HCT116 (cell line): ENCODE results near the gene ANTXR2. TPM values are rescaled to one million over a fixed set of nuclear protein-coding genes. Genes with fewer than 3 reads are reported as not detected.

Source experiments
- ATAC-seq: fragments of 200-7000 bp; cut with Tn5 transposase; 2 replicates; pipeline ENCODE4 v1.9.1; 2020; ENCODE audit warnings: mild to moderate bottlenecking, moderate library complexity
- BruUV-seq: library from RNA; stranded (reverse); fragments of 400-500 nt; replicated peaks from 2 replicates; lab custom pipeline; 2021; lab: Mats Ljungman, UMichigan
- CTCF ChIA-PET: fragments of 300-600 bp; sonication (Branson Sonifier 250); formaldehyde crosslinking; loops from one replicate; lab custom pipeline; 2021; ENCODE audit warnings: antibody characterized with exemption; lab: Charles Lee
- POLR2A ChIA-PET: fragments of 300-600, 350-600 bp; sonication (Branson Sonifier 250); formaldehyde crosslinking; loops from one replicate; lab custom pipeline; 2021; ENCODE audit warnings: antibody characterized with exemption; lab: Charles Lee
- RAD21 ChIA-PET, 2 experiments: fragments of 300-600 bp; sonication (Branson Sonifier 250); formaldehyde crosslinking; loops; one replicate each; lab custom pipeline; 2023; ENCODE audit warnings: low total read pairs in 2 of 2; ENCODE audit not compliant: uncharacterized antibody in 2 of 2, unreplicated experiment in 2 of 2, low non-redundant PET in 1 of 2; lab: Charles Lee
- DNase-seq: peaks from one replicate; pipeline ENCODE4 v3.0.0-alpha.2; 2010; ENCODE audit warnings: low read depth, low spot score
- H2AFZ ChIP-seq: fragments of 200-600 bp; shearing (Covaris generic), sonication (generic); 2 replicates; pipeline ENCODE4 v1.6.1; 2017; ENCODE audit warnings: low read depth, mixed run types, mixed read lengths, antibody characterized with exemption, low read length; ENCODE audit not compliant: poor library complexity, severe bottlenecking
- H3K27ac ChIP-seq: 2 replicates; pipeline ENCODE4 v1.5.1; 2012; ENCODE audit warnings: low read depth, low read length
- H3K27me3 ChIP-seq: fragments of 200-600 bp; sonication (generic); 2 replicates; pipeline ENCODE4 v1.6.1; 2016; ENCODE audit warnings: mixed run types, low read length, mixed read lengths; ENCODE audit not compliant: insufficient read depth
- H3K36me3 ChIP-seq, 2 experiments: fragments of 200-500 bp in 1 of 2; fragments of 200-600 bp in 1 of 2; sonication (Bioruptor generic) in 1 of 2; sonication (generic) in 1 of 2; 2 replicates each; pipeline versions ENCODE4 v1.5.1 to v1.6.1; 2014 to 2016; ENCODE audit warnings: low read length in 2 of 2, inconsistent platforms in 1 of 2, mixed read lengths in 1 of 2, mixed run types in 1 of 2; ENCODE audit not compliant: insufficient read depth in 2 of 2, control insufficient read depth in 1 of 2
- H3K4me1 ChIP-seq, 2 experiments: fragments of 200-600 bp in 1 of 2; sonication (generic) in 1 of 2; 2 replicates each; pipeline versions ENCODE4 v1.5.1 to v1.6.1; 2012 to 2017; ENCODE audit warnings: low read length in 2 of 2, inconsistent platforms in 1 of 2, mild to moderate bottlenecking in 1 of 2, mixed read lengths in 1 of 2, mixed run types in 1 of 2, moderate library complexity in 1 of 2; ENCODE audit not compliant: insufficient read depth in 2 of 2, control insufficient read depth in 1 of 2
- H3K4me2 ChIP-seq: fragments of 200-600 bp; sonication (generic); 2 replicates; pipeline ENCODE4 v1.6.1; 2017; ENCODE audit warnings: mixed run types, low read length, mixed read lengths
- H3K4me3 ChIP-seq, 2 experiments: fragments of 200-600 bp in 1 of 2; sonication (generic) in 1 of 2; replicated peaks in 1 of 2; 2 replicates each; pipeline ENCODE4 v1.5.1; 2011 to 2016; ENCODE audit warnings: low read length in 2 of 2, control low read depth in 1 of 2, low read depth in 1 of 2, mild to moderate bottlenecking in 1 of 2, mixed read lengths in 1 of 2, mixed run types in 1 of 2
- H3K79me2 ChIP-seq: fragments of 200-600 bp; sonication (generic); 2 replicates; pipeline ENCODE4 v1.6.1; 2017; ENCODE audit warnings: mild to moderate bottlenecking, mixed run types, low read length, moderate library complexity, mixed read lengths; ENCODE audit not compliant: insufficient read depth
- H3K9ac ChIP-seq: fragments of 200-600 bp; sonication (generic); 2 replicates; pipeline ENCODE4 v1.6.1; 2016; ENCODE audit warnings: low read length, mixed read lengths
- H3K9me2 ChIP-seq: fragments of 200-600 bp; sonication (generic), shearing (Covaris generic); 2 replicates; pipeline ENCODE4 v1.6.1; 2017; ENCODE audit warnings: mixed run types, mild to moderate bottlenecking, moderate library complexity; ENCODE audit not compliant: insufficient read depth
- H3K9me3 ChIP-seq, 2 experiments: fragments of 200-500 bp in 1 of 2; fragments of 200-600 bp in 1 of 2; sonication (Bioruptor generic) in 1 of 2; sonication (generic) in 1 of 2; 2 replicates each; pipeline ENCODE4 v1.6.1; 2014 to 2017; ENCODE audit warnings: low read length in 2 of 2, mixed read lengths in 2 of 2, inconsistent platforms in 1 of 2, low read depth in 1 of 2, mild to moderate bottlenecking in 1 of 2, mixed run types in 1 of 2, moderate library complexity in 1 of 2; ENCODE audit not compliant: control insufficient read depth in 1 of 2, insufficient read depth in 1 of 2
- H4K20me1 ChIP-seq: fragments of 200-600 bp; sonication (generic), shearing (Covaris generic); 2 replicates; pipeline ENCODE4 v1.6.1; 2017; ENCODE audit warnings: mixed run types, mild to moderate bottlenecking, moderate library complexity; ENCODE audit not compliant: insufficient read depth
- CBX3 ChIP-seq: IDR thresholded peaks from 2 replicates; pipeline ENCODE4 v1.6.1; 2012; ENCODE audit warnings: low read depth
- CEBPB ChIP-seq: IDR thresholded peaks from 2 replicates; pipeline ENCODE4 v1.6.1; 2012; ENCODE audit warnings: low read depth
- ELF1 ChIP-seq: IDR thresholded peaks from 2 replicates; pipeline ENCODE4 v1.6.1; 2012; ENCODE audit warnings: low read depth, borderline replicate concordance
- EZH2phosphoT487 ChIP-seq: fragments of 200-600 bp; IDR thresholded peaks from 2 replicates; pipeline ENCODE4 v1.6.1; 2018; ENCODE audit warnings: antibody characterized with exemption, borderline replicate concordance
- FOSL1 ChIP-seq: IDR thresholded peaks from 2 replicates; pipeline ENCODE4 v1.6.1; 2012; ENCODE audit warnings: low read depth
- JUND ChIP-seq: IDR thresholded peaks from 2 replicates; pipeline ENCODE4 v1.6.1; 2012
- POLR2A ChIP-seq: IDR thresholded peaks from 2 replicates; pipeline ENCODE4 v1.7.0; 2011; ENCODE audit warnings: borderline replicate concordance; ENCODE audit not compliant: insufficient read depth, insufficient read length; ENCODE audit errors: extremely low read depth
- POLR2AphosphoS5 ChIP-seq: IDR thresholded peaks from 2 replicates; pipeline ENCODE4 v1.6.1; 2011; ENCODE audit warnings: mild to moderate bottlenecking, low read depth, low read length, moderate library complexity
- RAD21 ChIP-seq: IDR thresholded peaks from 2 replicates; pipeline ENCODE4 v1.6.1; 2012; ENCODE audit warnings: low read depth, mild to moderate bottlenecking
- SIN3A ChIP-seq: IDR thresholded peaks from 2 replicates; pipeline ENCODE4 v1.6.1; 2012; ENCODE audit warnings: low read depth
- SP1 ChIP-seq: IDR thresholded peaks from 2 replicates; pipeline ENCODE4 v1.6.1; 2012; ENCODE audit warnings: low read depth
- SRF ChIP-seq: IDR thresholded peaks from 2 replicates; pipeline ENCODE4 v1.6.1; 2012; ENCODE audit warnings: low read depth
- ZNF274 ChIP-seq: fragments of 200-500 bp; sonication (Bioruptor generic); IDR thresholded peaks from 2 replicates; pipeline ENCODE4 v1.6.1; 2014; ENCODE audit warnings: mild to moderate bottlenecking, low read depth, low read length, inconsistent platforms
- intact Hi-C: fragments of 100-400 bp; cut with micrococcal nuclease; formaldehyde crosslinking; loops from 2 replicates; pipeline ENCODE4 v1.10.0; 2022
- total RNA-seq: library from RNA; stranded (reverse); gene quantifications from one replicate; pipeline ENCODE4 v1.2.1, GENCODE V29; 2021; ENCODE audit not compliant: unreplicated experiment
- TF ChIP-seq, protein P1 (sequence below): IDR thresholded peaks from 2 replicates; pipeline ENCODE4 v1.6.1; 2012; ENCODE audit warnings: low read depth
- TF ChIP-seq, protein P2 (sequence below), 3 experiments: fragments of 200-600 bp in 1 of 3; sonication (generic) in 1 of 3; IDR thresholded peaks in 2 of 3; conservative IDR thresholded peaks in 1 of 3; 2 replicates each; pipeline ENCODE4 v1.5.1; 2012 to 2017; ENCODE audit warnings: low read depth in 2 of 3, low read length in 2 of 3, antibody characterized with exemption in 1 of 3, borderline replicate concordance in 1 of 3, control low read depth in 1 of 3, mild to moderate bottlenecking in 1 of 3, mixed read lengths in 1 of 3, mixed run types in 1 of 3, moderate library complexity in 1 of 3; ENCODE audit not compliant: insufficient read depth in 1 of 3
- TF ChIP-seq, protein P3 (sequence below): IDR thresholded peaks from 2 replicates; pipeline ENCODE4 v1.6.1; 2011; ENCODE audit warnings: mild to moderate bottlenecking, low read length, moderate library complexity; ENCODE audit not compliant: insufficient replicate concordance; ENCODE audit errors: extremely low read depth
- TF ChIP-seq, protein P4 (sequence below): IDR thresholded peaks from 2 replicates; pipeline ENCODE4 v1.6.1; 2012

The ANTXR2 gene
- total RNA-seq, 1 experiment from 2014 or later, result 6.3 TPM

DNA sequence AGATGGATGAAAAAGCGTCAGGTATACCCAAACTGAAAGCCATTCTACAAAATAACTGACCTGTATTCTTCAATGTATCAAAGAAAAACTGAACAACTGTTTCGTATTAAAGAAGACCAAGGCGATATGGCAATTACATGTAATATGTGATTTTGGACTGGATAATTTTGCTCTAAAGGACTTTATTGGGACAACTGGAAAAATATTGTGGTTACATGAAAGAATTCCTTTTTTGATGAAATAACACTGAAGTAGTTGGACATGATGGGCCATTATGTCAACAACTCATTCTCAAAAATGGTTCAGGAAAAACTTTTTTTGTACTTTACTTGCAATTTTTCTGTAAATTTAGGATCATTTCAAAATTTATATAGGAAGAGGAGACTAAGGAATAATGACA is 12.1 kb upstream of the ANTXR2 start:
- Histone ChIP-seq H3K9ac (no peak overlapping the region), H4K20me1 (no peaks in the 10 kb centered on the region), H3K9me2 (no peaks in the 10 kb centered on the region), H3K27ac (no peak overlapping the region), H2AFZ (no peak overlapping the region), H3K9me3 (no peaks in the 10 kb centered on the region), H3K79me2 (no peaks in the 10 kb centered on the region), H3K4me1 (no peaks in the 10 kb centered on the region), H3K36me3 (no peaks in the 10 kb centered on the region), H3K4me2 (no peak overlapping the region), H3K27me3 (no peaks in the 10 kb centered on the region), H3K4me3 (no peak overlapping the region)
- no peak for DNase-seq
- no TSS peak for BruUV-seq
- intact Hi-C loops, result no loop called here
- RAD21 ChIA-PET, result no interaction called here
- no peak for ATAC-seq
- CTCF ChIA-PET, result no interaction called here
- TF ChIP-seq JUND (no peak), POLR2A (no peak), ZNF274 (no peak), SIN3A (no peak), FOSL1 (no peak), SRF (no peak), SP1 (no peak), ELF1 (no peak), EZH2phosphoT487 (no peak), POLR2AphosphoS5 (no peak), CBX3 (no peak), RAD21 (no peak), CEBPB (no peak)
- TF ChIP-seq, protein P1, sequence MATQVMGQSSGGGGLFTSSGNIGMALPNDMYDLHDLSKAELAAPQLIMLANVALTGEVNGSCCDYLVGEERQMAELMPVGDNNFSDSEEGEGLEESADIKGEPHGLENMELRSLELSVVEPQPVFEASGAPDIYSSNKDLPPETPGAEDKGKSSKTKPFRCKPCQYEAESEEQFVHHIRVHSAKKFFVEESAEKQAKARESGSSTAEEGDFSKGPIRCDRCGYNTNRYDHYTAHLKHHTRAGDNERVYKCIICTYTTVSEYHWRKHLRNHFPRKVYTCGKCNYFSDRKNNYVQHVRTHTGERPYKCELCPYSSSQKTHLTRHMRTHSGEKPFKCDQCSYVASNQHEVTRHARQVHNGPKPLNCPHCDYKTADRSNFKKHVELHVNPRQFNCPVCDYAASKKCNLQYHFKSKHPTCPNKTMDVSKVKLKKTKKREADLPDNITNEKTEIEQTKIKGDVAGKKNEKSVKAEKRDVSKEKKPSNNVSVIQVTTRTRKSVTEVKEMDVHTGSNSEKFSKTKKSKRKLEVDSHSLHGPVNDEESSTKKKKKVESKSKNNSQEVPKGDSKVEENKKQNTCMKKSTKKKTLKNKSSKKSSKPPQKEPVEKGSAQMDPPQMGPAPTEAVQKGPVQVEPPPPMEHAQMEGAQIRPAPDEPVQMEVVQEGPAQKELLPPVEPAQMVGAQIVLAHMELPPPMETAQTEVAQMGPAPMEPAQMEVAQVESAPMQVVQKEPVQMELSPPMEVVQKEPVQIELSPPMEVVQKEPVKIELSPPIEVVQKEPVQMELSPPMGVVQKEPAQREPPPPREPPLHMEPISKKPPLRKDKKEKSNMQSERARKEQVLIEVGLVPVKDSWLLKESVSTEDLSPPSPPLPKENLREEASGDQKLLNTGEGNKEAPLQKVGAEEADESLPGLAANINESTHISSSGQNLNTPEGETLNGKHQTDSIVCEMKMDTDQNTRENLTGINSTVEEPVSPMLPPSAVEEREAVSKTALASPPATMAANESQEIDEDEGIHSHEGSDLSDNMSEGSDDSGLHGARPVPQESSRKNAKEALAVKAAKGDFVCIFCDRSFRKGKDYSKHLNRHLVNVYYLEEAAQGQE, result no peak
- TF ChIP-seq, protein P2, sequence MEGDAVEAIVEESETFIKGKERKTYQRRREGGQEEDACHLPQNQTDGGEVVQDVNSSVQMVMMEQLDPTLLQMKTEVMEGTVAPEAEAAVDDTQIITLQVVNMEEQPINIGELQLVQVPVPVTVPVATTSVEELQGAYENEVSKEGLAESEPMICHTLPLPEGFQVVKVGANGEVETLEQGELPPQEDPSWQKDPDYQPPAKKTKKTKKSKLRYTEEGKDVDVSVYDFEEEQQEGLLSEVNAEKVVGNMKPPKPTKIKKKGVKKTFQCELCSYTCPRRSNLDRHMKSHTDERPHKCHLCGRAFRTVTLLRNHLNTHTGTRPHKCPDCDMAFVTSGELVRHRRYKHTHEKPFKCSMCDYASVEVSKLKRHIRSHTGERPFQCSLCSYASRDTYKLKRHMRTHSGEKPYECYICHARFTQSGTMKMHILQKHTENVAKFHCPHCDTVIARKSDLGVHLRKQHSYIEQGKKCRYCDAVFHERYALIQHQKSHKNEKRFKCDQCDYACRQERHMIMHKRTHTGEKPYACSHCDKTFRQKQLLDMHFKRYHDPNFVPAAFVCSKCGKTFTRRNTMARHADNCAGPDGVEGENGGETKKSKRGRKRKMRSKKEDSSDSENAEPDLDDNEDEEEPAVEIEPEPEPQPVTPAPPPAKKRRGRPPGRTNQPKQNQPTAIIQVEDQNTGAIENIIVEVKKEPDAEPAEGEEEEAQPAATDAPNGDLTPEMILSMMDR (IDR thresholded peaks at IDR 0.05 in 2 of 3, conservative IDR thresholded peaks at IDR 0.05 in 1 of 3; ENCODE audit: borderline replicate concordance in 1 of 3, insufficient read depth in 1 of 3, low read depth in 2 of 3, low read length in 2 of 3), result no peak
- TF ChIP-seq, protein P3, sequence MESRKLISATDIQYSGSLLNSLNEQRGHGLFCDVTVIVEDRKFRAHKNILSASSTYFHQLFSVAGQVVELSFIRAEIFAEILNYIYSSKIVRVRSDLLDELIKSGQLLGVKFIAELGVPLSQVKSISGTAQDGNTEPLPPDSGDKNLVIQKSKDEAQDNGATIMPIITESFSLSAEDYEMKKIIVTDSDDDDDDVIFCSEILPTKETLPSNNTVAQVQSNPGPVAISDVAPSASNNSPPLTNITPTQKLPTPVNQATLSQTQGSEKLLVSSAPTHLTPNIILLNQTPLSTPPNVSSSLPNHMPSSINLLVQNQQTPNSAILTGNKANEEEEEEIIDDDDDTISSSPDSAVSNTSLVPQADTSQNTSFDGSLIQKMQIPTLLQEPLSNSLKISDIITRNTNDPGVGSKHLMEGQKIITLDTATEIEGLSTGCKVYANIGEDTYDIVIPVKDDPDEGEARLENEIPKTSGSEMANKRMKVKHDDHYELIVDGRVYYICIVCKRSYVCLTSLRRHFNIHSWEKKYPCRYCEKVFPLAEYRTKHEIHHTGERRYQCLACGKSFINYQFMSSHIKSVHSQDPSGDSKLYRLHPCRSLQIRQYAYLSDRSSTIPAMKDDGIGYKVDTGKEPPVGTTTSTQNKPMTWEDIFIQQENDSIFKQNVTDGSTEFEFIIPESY, result no peak
- TF ChIP-seq, protein P4, sequence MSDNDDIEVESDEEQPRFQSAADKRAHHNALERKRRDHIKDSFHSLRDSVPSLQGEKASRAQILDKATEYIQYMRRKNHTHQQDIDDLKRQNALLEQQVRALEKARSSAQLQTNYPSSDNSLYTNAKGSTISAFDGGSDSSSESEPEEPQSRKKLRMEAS, result no peak
- POLR2A ChIA-PET, result no interaction called here
